Measurements from ENCODE around the gene SPTLC1.

The SPTLC1 gene

DNA sequence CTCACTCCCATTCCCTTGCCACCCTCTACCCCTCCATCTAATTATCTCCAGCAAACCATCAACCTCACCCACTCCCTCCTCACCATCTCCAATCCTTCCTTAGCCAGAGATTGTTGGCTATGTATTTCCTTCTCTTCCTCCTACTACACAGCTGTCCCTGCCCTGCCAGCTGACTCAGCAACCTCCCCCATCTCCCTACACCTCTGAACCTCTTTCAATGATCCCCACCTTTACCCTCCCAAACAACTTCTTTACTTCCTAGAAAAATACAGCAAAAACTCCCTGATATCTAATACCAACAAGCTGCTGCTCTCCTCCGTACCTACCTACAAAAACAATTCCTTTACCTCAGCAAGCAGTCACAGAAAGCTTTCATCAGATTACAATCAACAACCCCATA, 37.3 kb downstream of the SPTLC1 start:
- no peak for DNase-seq

DNA sequence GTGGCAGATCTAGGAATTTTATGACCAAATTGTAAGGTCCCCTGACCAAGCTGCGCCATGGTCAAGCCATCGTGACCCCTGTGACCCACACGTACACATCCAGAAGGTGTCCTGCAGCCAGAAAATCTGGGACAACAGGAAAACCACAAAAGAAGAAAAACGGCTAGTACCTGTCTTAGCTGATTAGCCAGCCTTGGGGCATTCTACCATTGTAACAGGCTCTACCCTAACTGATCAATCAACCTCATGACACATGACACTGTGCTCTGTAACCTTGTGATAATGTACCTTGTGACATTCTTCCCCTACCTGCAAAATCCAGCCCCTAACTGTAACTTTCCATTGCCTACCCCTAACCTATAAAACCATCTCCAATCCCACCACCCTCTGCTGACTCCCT, 43.6 kb downstream of the SPTLC1 start:
- no peak for DNase-seq

DNA sequence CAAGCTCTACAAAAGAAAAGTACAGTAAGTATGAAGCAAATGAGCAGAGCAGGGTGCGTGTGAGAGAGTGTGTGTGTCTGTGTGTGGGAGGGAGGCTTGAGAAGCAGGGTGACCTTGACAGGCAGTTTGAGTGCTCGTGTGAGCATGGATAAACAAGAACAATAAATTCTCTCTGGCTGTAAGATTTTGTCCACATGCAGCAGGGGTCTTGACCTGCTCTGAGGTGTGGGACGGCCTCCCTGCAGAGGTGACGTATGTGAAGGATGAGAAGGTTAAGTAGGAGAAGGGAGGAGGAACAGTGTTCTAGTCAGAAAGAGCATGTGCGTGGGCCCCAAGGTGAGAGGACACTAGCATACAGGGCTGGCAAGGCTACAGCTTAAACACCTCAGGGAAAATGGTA, 49.0 kb downstream of the SPTLC1 start:
- DNase-seq = no peak

DNA sequence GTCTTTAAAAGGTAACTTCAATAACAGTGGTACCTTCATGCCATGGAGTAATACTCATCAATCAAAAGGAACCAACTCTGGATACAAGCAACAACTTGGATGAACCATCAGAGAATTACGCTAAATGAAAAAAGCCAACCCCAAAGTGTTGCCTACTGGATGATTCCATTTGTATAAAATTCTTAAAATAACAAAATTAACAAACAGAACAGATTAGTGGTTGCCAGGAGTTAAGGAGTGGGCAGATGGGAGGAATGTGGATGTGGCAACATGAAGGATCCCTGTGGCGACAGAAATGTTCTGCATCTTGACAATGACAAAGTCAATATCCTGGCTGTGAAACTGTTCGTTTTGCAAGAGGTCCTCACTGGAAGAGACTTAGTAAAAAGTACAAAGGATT, 50.5 kb downstream of the SPTLC1 start:
- no peak for DNase-seq

DNA sequence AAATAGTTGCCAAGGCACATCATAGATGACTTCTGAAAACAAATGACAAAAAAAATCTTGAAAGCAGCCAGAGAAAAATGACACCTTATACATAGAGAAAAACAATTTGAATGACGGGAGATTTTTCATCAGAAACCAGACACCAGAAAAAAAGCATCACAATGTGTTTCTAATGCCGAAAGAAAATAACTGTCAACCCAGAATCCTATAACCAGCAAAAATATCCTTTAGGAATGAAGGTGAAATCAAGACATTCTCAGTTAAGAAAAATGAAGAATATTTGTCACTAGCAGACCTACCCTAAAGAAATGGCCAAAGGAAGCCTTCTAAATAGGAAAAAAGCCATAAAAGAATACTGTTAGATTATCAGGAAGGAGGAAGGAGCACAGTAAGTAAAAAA, 54.0 kb downstream of the SPTLC1 start:
- DNase-seq = no peak

DNA sequence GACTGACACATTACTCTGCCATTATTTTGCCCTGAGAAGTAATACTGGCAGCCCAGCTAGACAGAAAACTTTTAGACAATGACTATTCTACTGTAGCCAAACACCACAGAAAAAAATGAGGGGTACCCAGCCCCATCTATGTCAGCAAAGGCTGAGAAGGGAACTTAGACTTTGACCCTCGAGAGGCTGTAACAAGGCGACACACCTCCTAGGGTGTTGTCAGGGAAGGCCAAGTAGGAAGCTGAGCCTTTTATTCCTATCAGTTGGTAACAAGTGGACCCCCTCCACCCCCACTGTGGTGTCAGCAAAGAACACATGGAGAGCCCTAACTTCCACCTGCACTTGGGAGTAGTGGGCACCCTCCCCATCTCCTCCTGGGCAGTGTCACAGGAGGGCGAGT, 55.6 kb downstream of the SPTLC1 start:
- no peak for DNase-seq

DNA sequence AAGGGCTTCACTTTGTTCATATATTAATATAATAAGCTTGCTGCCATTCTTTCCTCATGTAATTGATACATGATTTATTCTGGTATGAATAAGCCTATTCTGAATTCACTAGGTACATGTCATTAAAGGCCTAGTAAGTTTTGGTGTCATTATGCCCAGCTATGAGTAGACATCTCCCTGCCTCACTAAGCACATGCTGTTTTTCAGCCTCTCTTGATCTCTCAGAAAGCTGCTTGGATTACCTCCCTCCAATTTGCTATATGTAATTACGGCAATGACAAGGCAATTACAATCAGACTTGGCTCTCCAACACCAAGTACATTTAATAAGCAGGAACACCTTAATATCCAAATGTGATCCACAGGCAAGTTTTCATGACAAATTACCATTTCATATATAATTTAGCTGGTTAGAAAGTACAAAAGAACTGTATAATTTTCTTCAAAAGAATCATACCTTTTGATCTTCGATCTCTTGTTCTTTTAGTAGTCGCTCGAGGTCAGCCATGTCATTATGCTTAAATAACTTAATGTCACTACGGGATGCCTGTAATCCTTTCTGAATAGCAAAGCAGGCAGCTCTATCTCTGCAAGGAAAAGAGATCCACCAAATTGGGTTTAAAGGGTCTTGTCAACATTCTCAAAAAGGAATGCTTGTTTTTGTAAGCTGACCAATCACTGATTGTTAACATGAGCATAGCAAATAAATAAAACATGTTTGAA, 56.3 kb downstream of the SPTLC1 start:
- DNase-seq = no peak

DNA sequence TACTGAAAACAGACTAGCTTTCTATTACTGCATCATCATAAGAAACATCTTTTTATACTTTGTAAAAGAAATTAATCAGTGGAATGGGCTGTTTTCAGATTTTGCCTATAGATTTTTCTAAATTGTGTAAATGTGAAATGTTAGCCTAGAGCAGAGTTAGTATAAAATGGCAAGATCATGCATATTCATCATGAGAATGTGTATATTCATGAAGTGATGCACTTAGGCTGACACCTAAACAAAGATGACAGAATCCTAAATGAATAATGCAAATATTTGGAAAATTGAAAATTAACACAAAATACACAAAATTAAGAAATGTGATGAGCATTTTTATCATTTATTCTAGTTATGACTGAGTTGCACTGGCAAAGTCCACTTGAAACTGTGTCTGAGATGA, 57.2 kb downstream of the SPTLC1 start:
- DNase-seq = no peak

DNA sequence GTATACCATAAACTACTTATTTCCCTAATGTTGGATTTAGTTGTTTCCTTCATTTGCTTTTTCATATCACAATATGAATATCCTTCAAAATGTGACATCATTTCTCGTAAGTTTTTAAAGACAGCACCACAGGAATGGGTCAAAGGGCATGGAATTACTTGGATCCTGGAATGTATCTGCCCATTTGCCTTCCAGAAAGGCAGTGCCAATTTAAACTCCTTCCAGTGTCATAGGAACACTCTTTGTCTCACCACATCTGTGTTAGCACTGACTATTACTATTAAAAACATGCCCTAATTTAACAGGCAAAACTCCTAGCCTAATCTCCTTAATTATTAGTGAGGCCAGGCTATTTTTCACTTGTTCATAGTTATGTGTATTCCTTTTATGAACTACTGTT, 58.0 kb downstream of the SPTLC1 start:
- no peak for DNase-seq

DNA sequence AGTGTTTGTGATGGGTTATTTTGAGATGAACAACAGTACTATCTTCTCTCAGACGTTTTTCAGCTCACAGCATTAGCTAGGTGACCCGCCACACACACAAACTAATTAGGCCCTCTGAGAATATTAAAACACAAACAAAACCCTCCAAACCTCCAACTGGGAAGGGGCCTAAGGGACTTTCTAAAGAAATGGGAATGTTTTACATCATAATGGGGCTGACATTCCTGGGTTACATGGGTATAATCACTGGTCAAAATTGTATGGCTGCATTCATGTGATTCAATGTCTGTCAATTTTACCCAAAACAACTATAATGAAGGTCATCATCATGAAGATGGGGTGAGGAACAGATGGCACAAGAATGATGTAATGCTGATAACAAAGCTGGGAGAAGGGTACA, 59.6 kb downstream of the SPTLC1 start:
- no peak for DNase-seq

DNA sequence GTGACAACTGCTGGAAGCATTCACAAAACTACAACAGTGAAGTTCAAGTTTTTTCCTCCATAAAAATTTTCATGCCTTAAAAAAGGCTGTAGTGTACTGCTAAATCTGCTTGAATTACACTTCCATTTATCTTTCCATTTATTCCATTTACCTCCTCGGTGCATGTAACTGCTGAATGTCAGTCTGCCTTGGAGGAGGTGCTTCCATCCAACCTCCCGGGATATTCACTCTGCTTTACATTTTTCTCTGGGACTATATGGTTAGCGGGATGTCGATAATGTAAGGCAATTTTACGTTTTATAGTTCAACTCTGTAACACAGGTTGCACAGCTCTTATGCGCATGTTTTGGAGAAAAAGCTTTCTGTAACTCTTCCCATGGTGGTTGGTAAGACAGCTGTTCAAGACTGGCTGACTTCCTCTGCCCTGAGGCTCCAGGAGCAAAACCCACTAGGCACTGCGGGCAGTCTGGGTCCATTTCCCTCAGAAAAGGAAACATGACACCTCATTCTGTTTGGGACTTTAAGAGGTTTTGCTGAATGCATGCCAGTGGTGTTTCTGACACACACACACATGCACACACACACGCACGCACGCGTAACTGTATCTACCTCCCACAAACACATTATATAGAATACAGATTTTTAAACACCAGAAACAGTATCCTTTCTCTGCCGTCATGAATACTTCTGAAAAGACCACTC, 66.1 kb downstream of the SPTLC1 start:
- DNase-seq = no peak

DNA sequence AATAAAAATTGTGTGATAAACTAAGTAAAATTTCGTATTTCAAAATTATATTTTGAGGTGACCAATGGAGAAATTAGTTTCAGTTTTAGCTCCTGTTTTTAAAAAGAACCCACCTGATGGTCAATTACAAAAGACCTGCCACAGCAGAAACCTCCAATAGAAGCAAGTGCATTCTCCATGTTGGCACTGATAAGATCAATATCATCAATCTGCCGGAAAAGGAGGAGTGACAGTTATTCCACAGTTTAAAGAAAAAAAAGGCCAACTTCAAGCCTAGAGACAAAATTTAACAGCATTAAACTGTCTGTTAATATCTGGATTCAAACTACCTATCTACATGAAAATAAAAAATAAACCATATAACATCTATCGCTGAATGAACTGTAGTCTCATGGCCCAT, 67.7 kb downstream of the SPTLC1 start:
- DNase-seq = no peak

DNA sequence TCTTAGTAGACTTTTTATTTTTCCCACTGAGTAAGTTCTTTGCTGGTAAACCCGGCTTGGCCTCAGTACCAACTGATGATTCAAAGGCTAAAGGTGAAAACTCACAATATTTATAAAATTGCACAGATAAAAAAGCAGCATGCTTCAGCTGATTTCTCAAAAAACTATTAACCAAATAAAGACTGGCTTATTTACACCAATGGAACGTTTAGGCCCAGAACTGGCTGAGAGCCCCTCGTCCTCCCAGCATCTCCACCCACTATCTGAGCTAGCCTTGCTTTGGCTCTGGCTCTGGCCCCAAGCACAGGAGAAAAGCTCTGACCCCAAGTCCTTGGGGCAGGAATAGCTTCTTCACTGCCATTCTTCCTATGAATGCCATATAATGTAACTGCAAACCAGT, 68.5 kb downstream of the SPTLC1 start:
- DNase-seq = no peak

DNA sequence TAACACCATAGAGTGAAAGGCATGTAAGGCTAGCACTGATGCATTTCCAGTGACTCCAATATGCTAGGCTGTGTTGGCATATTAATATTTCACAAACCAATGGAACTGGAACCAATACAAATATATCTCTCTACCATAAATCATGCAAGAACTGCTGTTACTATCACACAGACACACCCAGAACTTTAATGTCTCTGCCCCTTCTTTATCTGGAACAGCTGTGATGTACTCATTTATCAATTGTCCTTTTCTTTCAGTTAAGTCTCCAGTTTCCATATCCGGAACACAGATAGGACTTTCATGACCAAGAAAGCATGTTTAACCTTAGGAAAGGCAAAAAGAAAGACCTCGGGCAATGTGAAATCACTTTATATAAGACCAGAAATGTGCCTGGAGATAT, 70.3 kb downstream of the SPTLC1 start:
- no peak for DNase-seq

DNA sequence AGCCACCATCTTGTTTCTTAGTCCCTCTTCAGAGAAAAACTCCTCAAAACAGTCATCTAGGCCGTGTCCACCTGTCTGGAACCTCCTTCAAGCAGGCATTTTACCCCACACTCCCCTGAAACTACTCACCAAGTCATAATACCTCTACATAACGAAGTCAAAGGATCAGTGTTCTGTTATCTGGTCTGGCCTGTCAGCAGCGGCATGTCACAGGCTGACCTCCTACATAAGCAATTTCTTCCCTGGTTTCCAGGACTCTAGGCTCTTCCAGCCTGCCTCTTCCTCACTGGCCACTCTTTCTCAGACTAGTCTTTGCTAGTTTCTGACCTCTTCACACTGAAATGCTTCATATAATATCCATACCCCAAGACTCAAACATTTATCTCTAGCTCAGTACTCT, 72.2 kb downstream of the SPTLC1 start:
- no peak for DNase-seq

DNA sequence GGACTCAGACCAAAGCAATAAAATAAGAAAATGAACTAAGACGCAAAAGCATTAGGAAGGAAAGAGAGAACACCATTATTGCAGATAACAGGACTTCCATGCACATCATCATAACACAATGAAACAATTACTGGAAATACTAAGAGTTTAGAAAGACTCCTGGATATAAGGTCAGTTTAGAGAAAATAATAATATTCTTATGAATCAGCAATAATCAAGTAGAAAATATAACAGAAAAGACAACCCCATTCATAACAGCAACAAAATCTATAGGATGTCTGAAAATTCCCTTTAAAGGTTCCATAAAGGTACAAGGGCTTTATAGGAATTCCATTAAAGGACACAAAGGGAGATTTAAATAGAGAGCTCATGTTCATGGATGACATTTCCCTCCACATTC, 73.0 kb downstream of the SPTLC1 start:
- no peak for DNase-seq

DNA sequence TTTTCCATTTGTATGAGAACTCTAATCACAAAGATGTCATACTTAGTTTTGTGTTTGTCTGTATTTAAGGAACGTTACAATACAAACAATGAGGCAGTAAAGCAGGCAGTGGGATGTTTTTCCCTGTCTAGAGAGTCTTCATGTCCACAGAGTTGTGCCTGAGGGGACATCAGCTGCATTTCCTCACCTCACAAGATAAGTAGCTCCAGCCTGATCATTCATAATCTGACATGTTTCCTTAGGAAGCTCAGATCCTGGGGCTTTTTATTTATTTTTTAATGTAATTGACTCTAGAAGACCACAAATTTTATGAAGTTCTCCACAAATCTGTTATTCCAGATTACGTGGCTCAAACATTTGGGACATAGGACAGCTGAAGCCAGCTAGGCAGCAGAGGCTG, 78.5 kb downstream of the SPTLC1 start:
- DNase-seq = no peak

DNA sequence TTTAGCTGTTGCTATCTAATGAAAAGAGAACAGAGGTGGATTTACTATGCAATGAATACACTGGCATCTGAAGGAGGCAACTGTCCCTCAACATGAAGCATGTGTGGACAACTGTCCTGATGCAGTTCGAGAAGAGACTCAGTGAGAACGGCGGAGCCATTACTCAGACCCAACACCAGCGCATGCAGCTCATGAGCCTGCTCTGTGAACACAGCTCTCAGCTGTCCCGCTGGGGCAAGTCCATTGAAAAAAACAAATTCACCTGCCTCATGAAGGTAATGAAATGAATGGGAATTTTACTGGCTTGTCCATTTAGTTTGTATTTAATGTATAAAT, 78.8 kb downstream of the SPTLC1 start:
- no peak for DNase-seq

DNA sequence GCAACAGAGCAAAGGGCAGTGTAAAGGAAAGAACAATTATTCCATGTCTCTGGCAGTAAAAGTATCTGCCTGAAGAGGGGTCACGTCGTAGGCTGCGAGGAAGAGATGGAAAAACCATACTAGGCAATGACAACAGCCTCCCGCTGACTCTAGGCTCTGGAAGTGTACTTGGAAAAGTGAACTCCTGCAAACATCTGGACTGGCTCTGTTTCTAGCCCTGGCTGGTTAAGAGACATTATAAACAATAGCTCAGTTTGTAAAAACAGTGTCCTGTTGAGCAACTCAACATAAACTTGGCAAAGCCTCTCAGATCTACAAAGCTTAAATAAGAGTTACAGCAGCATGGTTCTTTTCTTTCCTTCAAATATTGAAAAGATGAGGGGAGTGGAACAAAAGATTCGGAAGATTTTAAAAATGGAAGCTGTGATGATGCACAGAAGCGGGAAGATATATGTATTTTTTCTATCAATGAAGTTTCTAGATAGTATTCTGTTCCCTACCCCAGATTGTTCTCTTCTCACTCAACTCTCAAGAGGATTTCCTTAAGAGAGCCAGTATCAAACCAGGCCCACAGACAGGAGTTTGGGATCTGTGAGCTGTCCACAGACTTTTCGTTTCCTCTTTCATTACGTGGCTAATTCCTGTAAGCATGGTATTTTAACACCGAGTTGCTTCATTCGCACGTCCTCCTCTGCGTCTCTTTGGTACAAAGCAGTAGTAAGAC, 79.4 kb downstream of the SPTLC1 start:
- no peak for DNase-seq

DNA sequence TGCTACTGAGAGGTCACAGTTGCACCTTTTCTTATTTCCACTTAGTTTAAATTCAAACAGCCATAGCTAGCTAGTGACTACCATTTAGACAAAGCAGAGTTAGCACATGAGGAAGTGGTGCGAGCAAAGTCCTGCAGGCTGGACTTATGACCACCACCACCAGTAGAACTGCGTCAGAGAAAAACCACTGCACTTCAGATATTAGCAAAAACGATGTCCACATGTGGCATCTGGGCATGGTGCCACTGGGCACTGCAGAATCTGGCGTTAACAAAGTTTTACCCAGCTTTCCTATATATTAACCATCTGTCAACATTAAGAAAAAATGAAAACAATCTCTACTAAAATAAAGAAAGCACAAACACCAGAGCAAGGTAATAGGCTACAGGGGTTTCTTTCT, 80.1 kb downstream of the SPTLC1 start:
- DNase-seq = no peak

DNA sequence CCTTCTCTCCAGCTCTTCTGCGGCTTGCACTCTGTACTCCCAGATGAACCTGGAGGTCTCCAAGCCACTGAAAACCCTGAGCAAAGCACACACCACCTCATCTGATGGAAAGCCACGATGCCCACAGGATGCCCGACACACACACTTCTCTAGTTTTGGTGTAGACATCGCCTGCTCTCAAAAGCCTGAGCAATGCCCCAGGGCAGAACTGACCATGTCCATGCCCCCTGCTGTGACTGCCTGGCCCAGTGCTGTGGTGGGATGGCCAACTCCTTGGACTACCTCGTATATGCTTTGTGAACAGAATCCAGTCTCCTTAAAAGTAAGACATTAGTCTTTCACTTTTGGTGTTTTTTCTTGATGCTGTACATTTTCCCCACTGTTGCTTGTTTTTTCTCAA, 81.2 kb downstream of the SPTLC1 start:
- no peak for DNase-seq

DNA sequence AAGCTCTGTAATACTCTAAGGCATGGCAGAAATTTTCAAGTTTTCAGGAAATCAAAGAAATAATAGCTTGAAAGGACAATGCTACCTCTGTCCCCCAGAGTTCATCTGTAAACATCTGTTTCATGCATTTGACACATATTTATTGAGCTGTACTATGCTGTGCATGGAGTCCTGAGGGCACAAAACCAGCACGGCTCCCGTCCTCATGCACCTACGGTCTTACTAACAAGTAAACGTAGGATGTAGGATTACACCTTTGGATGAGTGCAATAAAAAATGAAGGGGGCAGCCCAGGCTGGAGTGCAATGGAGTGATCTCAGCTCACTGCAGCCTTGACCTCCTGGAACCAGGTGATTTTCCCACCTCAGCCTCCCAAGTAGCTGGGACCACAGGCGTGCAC, 81.9 kb downstream of the SPTLC1 start:
- no peak for DNase-seq

DNA sequence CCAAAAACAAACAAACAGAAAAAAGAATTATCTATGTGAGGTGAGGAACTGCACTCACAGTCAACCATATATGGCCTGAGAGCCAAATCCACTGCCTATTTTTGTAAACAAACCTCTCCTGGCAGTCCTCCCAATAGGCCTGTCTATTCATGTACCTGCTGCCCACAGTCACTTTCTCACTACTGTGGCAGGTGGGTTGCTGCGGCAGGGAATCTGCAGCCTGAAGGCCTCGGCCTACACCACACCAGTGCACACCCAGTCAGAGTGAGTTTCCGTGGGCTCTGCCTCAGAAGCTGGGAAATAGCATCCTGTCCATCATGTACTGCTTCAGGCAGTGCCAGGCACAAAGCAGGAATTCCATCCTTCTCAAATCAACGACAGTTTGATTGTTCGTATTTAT, 82.3 kb downstream of the SPTLC1 start:
- no peak for DNase-seq

DNA sequence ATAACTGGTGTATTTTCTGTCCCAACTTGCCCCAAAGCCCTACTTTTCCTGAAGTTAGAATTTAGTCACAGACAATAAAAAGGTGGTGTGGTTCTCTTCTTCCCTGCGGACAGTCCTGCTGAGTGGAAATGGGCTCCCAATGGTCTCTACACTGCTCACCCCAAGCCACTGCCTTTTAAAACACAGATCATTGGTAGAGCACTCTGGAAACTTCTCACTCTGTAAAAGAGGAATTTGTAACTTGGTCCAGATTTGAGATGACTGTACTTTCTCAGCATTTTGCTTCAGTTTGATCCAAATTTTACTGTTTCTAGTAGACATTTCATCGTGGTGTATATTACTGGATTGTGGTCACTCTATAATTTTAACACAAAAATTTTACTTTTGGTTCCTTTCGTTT, 84.8 kb downstream of the SPTLC1 start:
- DNase-seq = no peak

DNA sequence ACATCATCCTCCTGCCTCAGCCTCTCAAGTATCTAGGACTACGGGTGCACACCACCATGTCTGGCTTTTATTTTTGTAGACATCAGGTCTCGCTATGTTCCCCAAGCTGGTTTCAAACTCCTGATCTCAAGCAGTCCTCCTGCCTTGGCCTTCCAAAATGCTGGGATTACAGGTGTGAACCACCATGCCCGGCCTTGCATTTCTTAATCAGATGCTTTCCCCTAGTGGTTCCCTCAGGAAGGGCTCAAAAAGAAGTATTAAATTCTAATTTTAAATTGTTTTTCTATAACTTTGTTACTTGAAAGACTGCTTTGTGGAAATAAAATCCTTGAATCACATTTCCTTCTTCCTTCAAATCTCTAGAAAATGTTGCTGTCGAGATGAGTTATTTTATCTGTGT, 85.7 kb downstream of the SPTLC1 start:
- DNase-seq = no peak

Data from Kasumi-1 (cell line).